Mucosa of stomach (tissue), 1 donor: ENCODE data around the gene PDE1A.
"Not testable (repeated sequence)": the region's sequence is repeated elsewhere in the genome, so short reads cannot be mapped to it uniquely, and the experiment has no call there.

Experiments
- H3K27me3 ChIP-seq: one replicate; pipeline ENCODE4 v1.7.0; 2013; ENCODE audit warnings: mild to moderate bottlenecking, low read length; ENCODE audit not compliant: control insufficient read depth, insufficient read depth
- H3K36me3 ChIP-seq: one replicate; pipeline ENCODE4 v1.7.0; 2013; ENCODE audit warnings: low read length; ENCODE audit not compliant: control insufficient read depth, insufficient read depth
- H3K4me1 ChIP-seq: one replicate; pipeline ENCODE4 v1.7.0; 2013; ENCODE audit warnings: mild to moderate bottlenecking, low read length; ENCODE audit not compliant: control insufficient read depth, insufficient read depth
- H3K4me3 ChIP-seq: one replicate; pipeline ENCODE4 v1.7.0; 2013; ENCODE audit warnings: low read length
- H3K9ac ChIP-seq: one replicate; pipeline ENCODE4 v1.7.0; 2013; ENCODE audit warnings: mild to moderate bottlenecking, low read length, moderate library complexity
- H3K9me3 ChIP-seq: one replicate; pipeline ENCODE4 v1.7.0; 2013; ENCODE audit warnings: mild to moderate bottlenecking, low read length, moderate library complexity; ENCODE audit not compliant: control insufficient read depth
- donor health status: Pancreatic carcinoma.

PDE1A gene

DNA sequence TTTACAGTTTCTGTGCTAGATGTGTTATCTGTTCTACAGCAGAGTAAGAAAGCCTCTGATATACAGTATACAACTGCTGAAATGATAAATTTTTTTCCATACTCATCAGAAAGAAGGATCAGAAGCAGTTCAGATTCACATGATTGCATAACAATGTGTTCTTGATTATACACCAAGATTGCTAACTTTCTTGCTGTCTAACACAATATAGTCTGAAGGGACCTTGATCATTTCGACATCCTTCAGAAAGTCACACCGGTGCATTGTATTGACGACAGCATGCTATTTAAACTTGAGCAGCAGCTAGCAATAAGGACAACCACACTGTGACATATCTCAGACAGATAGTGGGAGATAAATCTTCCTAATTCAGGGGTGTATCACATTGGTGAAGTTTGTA is 127.2 kb downstream of the PDE1A start:
- Histone ChIP-seq H3K9me3 (no peaks in the 10 kb centered on the region), H3K36me3 (no peaks in the 10 kb centered on the region), H3K9ac (no peak overlapping the region), H3K4me3 (no peak overlapping the region), H3K4me1 (no peaks in the 10 kb centered on the region), H3K27me3 (no peaks in the 10 kb centered on the region)

- Histone ChIP-seq H3K4me1 (no peaks in the 10 kb centered on the region), H3K9me3 (no peaks in the 10 kb centered on the region)
These were observed 128.4 kb downstream of the PDE1A start for GRCh38 chr2:182298456-182298855.

GRCh38 chr2:182291296-182291695 is 135.5 kb downstream of the PDE1A start:
- Histone ChIP-seq H3K9ac (no peak overlapping the region), H3K36me3 (no peaks in the 10 kb centered on the region), H3K27me3 (no peaks in the 10 kb centered on the region), H3K9me3 (no peaks in the 10 kb centered on the region), H3K4me3 (no peak overlapping the region), H3K4me1 (no peaks in the 10 kb centered on the region)

More at GRCh38 chr2:182298456-182298855, 128.4 kb downstream of the PDE1A start:
- H3K27me3 ChIP-seq, result no peaks in the 10 kb centered on the region
- no peak overlapping the region for H3K9ac ChIP-seq
- H3K36me3 ChIP-seq, result no peaks in the 10 kb centered on the region
- H3K4me3 ChIP-seq, result no peak overlapping the region

DNA sequence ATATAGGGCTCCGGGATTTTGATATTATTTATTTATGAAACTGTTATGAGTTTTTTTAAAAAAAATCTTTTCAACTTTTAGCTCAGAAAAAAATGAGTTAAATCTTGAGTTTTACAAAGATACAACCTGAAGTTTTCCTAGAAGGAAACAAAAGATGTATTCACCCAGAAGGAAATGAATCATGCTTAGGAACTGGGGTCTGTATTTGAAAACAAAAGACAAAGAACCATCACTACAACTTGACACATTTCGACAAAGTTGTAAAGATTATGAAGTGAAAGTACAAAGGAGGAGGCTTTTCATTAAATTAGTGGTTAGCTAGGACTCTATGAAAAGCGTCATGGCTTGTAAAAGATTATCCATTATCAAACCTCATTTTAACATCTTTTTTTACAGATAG is 143.3 kb downstream of the PDE1A start:
- Histone ChIP-seq H3K4me3 (no peak overlapping the region), H3K36me3 (no peaks in the 10 kb centered on the region), H3K9me3 (no peaks in the 10 kb centered on the region), H3K9ac (no peak overlapping the region), H3K4me1 (no peaks in the 10 kb centered on the region), H3K27me3 (no peaks in the 10 kb centered on the region)

- no peaks in the 10 kb centered on the region for H3K9me3 ChIP-seq
- H3K4me3 ChIP-seq, result no peak overlapping the region
- no peaks in the 10 kb centered on the region for H3K27me3 ChIP-seq
- H3K36me3 ChIP-seq, result no peaks in the 10 kb centered on the region
- H3K9ac ChIP-seq, result no peak overlapping the region
- H3K4me1 ChIP-seq, result no peaks in the 10 kb centered on the region
These were observed 145.6 kb downstream of the PDE1A start for GRCh38 chr2:182281276-182281675.

DNA sequence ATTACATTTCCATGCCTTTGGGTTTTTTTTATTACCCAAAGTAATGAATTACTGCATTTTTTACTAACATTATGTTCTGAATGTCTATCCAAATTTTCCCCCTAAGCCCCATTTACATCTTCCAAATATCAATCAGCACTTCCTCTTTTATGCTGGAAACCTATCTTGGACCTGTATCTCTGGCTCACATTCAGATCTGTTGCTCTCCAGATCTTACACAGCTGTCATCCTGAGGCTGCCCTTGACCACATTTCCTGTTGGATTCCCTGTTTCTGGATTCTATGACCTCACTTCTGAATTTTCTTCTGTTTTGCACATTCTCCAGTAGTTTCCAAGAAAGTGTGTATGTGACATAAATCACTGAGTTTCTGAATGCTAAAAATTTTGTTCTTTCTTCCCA is 146.7 kb downstream of the PDE1A start:
- no peaks in the 10 kb centered on the region for H3K27me3 ChIP-seq
- no peaks in the 10 kb centered on the region for H3K4me1 ChIP-seq
- H3K4me3 ChIP-seq, result no peak overlapping the region
- no peak overlapping the region for H3K9ac ChIP-seq
- H3K9me3 ChIP-seq, result no peaks in the 10 kb centered on the region
- H3K36me3 ChIP-seq, result no peaks in the 10 kb centered on the region

DNA sequence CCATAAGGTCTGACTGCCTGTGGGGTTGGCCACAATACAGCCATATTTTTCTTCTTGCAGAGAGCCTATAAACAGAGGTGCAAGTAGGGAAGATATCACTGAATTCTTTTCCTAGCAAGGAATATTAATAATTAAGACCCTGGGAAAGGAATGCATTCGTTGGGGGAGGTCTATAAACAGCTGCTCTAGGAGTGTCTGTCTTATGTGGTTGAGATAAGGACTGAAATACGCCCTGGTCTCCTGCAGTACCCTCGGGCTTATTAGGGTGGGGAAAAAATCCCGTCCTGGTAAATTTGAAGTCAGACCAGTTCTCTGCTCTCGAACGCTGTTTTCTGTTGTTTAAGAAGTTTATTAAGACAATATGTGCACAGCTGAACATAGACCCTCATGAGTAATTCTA is 150.2 kb downstream of the PDE1A start:
- H3K9me3 ChIP-seq, H3K4me3 ChIP-seq, H3K27me3 ChIP-seq, H3K4me1 ChIP-seq, H3K9ac ChIP-seq, H3K36me3 ChIP-seq: not testable (repeated sequence)

DNA sequence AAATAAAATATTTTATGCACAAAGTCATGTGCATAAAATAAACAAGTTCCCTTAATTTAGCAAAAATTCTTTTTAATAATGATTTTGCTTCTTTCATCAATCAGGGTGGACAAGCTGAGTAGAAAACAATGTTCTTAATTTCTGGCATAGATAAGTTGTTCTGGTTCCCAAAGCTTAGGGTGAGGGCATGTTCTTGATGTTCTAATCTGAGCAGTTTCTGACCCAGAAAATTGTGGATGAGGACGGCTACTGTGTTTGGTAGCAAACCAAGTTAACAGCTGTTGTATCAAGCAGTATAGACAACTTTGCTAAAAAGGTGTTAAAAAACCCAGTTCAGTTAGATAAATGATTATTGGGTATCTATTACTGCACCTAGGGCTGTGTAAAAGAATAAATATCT is 158.9 kb downstream of the PDE1A start:
- Histone ChIP-seq H3K36me3 (no peaks in the 10 kb centered on the region), H3K9me3 (no peaks in the 10 kb centered on the region), H3K4me1 (no peaks in the 10 kb centered on the region), H3K27me3 (no peaks in the 10 kb centered on the region), H3K4me3 (no peak overlapping the region), H3K9ac (no peak overlapping the region)

GRCh38 chr2:182266909-182267308 is 159.9 kb downstream of the PDE1A start:
- Histone ChIP-seq H3K4me1 (no peaks in the 10 kb centered on the region), H3K36me3 (no peaks in the 10 kb centered on the region), H3K9ac (no peak overlapping the region), H3K9me3 (no peaks in the 10 kb centered on the region), H3K27me3 (no peaks in the 10 kb centered on the region), H3K4me3 (no peak overlapping the region)

DNA sequence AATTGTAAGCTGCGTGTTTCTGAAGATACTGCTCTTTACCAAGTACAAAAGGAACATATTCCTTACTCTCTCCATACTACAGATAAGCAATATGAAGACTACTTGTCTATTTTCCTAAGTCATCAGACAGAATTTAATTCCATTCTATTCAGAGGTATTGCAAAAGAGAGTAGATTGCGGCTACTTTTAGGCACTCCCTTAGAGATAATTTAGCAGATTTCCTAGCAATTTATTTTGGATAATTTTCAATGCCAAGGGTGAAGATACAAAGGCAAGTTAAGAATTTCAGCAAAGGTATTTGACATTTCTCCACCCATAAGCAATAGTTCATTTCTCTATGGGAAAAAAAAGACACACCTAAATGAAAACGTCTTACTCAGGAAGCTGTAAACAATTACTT is 161.1 kb downstream of the PDE1A start:
- no peaks in the 10 kb centered on the region for H3K36me3 ChIP-seq
- no peak overlapping the region for H3K4me3 ChIP-seq
- H3K9ac ChIP-seq, result no peak overlapping the region
- no peaks in the 10 kb centered on the region for H3K4me1 ChIP-seq
- no peaks in the 10 kb centered on the region for H3K27me3 ChIP-seq
- H3K9me3 ChIP-seq, result no peaks in the 10 kb centered on the region

DNA sequence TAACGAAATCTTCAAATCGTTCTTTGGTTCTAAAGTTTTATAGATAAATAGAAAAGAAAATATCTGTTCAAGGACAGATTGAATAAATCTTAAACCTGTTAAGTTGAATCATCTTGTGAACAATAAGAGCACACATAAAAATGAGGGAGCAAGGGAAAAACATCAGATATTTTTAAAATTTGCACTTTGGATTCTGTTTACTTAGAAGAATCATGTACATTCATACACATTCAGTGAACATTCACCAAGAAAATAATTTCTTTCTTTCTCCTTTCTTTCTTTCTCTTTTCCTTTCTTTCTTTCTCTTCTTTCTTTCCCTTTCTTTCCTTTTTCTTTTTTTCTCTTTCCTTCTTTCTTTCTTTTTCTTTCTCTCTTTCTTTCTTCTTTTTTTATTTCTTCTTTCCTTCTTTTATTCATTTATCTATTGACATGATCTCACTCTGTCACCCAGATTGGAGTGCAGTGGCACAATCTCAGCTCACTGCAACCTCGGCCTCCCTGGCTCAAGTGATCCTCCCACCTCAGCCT is 164.9 kb downstream of the PDE1A start:
- Histone ChIP-seq H3K36me3 (no peaks in the 10 kb centered on the region), H3K27me3 (no peaks in the 10 kb centered on the region)

GRCh38 chr2:182259629-182260150 is 167.1 kb downstream of the PDE1A start:
- H3K27me3 ChIP-seq, result no peaks in the 10 kb centered on the region
- no peaks in the 10 kb centered on the region for H3K36me3 ChIP-seq
- no peaks in the 10 kb centered on the region for H3K4me1 ChIP-seq
- no peaks in the 10 kb centered on the region for H3K9me3 ChIP-seq
- no peak overlapping the region for H3K4me3 ChIP-seq
- H3K9ac ChIP-seq, result no peak overlapping the region

More for the DNA sequence above, 164.9 kb downstream of the PDE1A start:
- Histone ChIP-seq H3K4me3 (no peak overlapping the region), H3K9me3 (no peaks in the 10 kb centered on the region), H3K4me1 (no peaks in the 10 kb centered on the region), H3K9ac (no peak overlapping the region)

- no peaks in the 10 kb centered on the region for H3K9me3 ChIP-seq
These were observed 174.3 kb downstream of the PDE1A start for GRCh38 chr2:182252534-182252933.

More at GRCh38 chr2:182252534-182252933, 174.3 kb downstream of the PDE1A start:
- Histone ChIP-seq H3K4me1 (no peaks in the 10 kb centered on the region), H3K9ac (no peak overlapping the region), H3K27me3 (no peaks in the 10 kb centered on the region), H3K4me3 (no peak overlapping the region), H3K36me3 (no peaks in the 10 kb centered on the region)
